Esophagus muscularis mucosa (tissue), 3 donors: ENCODE measurements around the gene NPAS3.

Source experiments
- POLR2A ChIP-seq: fragments of 450-650 bp; IDR thresholded peaks from one replicate; pipeline ENCODE4 v1.6.1; 2017; ENCODE audit warnings: antibody characterized with exemption, moderate library complexity, mild to moderate bottlenecking, low read depth
- POLR2AphosphoS5 ChIP-seq, 2 donors: sonication (generic); formaldehyde crosslinking; IDR thresholded peaks; one replicate each; pipeline ENCODE4 v1.6.1; 2017; ENCODE audit warnings: antibody characterized with exemption in 2 of 2
- TF ChIP-seq, protein P1 (sequence below), 3 experiments: fragments of 200-600 bp in 2 of 3; fragments of 450-650 bp in 1 of 3; sonication (generic) in 2 of 3; IDR thresholded peaks; one replicate each; pipeline ENCODE4 v1.5.1; 2017 to 2019; ENCODE audit warnings: antibody characterized with exemption in 3 of 3, mild to moderate bottlenecking in 2 of 3, moderate library complexity in 1 of 3

DNA sequence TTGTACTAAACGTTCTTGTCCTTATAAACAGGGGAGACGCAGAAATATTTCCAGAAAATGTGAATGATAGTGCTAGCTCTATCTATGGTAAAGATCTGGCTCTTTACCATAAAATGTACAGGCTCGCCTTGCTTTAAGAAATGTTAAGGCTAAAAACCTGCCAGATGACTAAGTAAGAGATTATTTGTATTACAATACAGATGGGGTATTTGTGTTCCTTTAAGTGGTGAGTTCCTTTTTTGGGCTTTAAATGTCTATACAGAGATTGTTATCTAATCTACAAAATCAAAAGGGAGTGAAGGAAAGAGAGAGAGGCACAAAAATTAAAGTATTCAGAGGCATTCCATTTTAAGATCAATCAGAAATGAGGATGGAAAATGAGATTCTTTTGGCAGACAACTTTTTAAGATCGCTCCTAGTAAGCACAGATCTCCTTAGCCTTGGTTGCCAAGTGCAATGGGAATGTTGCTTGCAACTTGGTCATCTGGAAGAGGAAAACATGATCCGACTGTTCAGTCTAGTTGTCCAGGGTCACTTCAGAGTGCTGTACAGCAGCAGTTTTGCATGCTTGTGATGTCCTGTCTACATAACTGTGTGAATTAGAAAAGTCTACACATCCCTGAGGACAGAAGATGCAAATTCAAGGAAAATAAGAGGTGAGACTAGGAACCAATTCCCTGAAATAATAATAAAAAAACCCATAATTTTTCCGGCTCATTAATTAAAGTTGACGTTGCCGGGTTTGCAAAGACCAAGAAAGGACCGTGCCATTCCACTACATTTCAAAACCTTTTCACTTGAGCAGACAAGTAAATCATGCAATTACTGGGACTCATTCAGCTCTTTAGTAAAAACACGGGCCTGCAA is 631.4 kb downstream of the NPAS3 start:
- TF ChIP-seq, protein P1, sequence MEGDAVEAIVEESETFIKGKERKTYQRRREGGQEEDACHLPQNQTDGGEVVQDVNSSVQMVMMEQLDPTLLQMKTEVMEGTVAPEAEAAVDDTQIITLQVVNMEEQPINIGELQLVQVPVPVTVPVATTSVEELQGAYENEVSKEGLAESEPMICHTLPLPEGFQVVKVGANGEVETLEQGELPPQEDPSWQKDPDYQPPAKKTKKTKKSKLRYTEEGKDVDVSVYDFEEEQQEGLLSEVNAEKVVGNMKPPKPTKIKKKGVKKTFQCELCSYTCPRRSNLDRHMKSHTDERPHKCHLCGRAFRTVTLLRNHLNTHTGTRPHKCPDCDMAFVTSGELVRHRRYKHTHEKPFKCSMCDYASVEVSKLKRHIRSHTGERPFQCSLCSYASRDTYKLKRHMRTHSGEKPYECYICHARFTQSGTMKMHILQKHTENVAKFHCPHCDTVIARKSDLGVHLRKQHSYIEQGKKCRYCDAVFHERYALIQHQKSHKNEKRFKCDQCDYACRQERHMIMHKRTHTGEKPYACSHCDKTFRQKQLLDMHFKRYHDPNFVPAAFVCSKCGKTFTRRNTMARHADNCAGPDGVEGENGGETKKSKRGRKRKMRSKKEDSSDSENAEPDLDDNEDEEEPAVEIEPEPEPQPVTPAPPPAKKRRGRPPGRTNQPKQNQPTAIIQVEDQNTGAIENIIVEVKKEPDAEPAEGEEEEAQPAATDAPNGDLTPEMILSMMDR (IDR thresholded peaks at IDR 0.05), result no peak
- no peak for TF ChIP-seq POLR2AphosphoS5 (IDR thresholded peaks at IDR 0.05)
- TF ChIP-seq POLR2A, result no peak
